ENCODE measurements around the gene TCEAL2.

Gene TCEAL2

GRCh38 chrX:102125436-102125835 is at the start of gene TCEAL2:
TCEAL2 (plus strand) TSS chrX:102125679; CDS start chrX:102126831, 1,152 bp downstream.
- TF ChIP-seq USF1 (IDR thresholded peaks at IDR 0.05) = peak; percentile 77

DNA sequence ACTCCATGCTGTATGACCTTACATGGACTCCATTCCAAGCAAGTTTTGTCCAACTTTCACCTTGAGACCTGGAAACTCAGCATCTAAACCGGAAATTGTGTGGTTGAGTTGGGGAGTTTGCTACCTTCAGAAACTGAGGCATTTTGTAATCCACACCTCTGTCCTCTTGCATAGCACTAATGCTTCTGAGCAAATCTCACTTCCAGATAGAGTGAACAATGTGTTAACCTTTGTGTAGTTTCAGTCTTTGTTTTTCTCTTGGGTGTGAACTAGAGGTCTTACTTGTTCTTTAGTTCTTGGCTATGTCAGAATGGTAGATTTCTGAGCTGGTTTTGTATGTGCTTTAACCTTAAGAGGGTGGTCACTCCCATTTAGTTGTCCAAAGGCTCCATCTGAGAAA is 48.1 kb upstream of the TCEAL2 start:
- TF ChIP-seq FOXM1 (IDR thresholded peaks at IDR 0.05; ENCODE audit: borderline replicate concordance, low read depth) = no peak
- TF ChIP-seq CEBPB (IDR thresholded peaks at IDR 0.05) = no peak
- no peak for TF ChIP-seq YY1 (IDR thresholded peaks at IDR 0.05; ENCODE audit: low read depth)
- TF ChIP-seq, protein P1, sequence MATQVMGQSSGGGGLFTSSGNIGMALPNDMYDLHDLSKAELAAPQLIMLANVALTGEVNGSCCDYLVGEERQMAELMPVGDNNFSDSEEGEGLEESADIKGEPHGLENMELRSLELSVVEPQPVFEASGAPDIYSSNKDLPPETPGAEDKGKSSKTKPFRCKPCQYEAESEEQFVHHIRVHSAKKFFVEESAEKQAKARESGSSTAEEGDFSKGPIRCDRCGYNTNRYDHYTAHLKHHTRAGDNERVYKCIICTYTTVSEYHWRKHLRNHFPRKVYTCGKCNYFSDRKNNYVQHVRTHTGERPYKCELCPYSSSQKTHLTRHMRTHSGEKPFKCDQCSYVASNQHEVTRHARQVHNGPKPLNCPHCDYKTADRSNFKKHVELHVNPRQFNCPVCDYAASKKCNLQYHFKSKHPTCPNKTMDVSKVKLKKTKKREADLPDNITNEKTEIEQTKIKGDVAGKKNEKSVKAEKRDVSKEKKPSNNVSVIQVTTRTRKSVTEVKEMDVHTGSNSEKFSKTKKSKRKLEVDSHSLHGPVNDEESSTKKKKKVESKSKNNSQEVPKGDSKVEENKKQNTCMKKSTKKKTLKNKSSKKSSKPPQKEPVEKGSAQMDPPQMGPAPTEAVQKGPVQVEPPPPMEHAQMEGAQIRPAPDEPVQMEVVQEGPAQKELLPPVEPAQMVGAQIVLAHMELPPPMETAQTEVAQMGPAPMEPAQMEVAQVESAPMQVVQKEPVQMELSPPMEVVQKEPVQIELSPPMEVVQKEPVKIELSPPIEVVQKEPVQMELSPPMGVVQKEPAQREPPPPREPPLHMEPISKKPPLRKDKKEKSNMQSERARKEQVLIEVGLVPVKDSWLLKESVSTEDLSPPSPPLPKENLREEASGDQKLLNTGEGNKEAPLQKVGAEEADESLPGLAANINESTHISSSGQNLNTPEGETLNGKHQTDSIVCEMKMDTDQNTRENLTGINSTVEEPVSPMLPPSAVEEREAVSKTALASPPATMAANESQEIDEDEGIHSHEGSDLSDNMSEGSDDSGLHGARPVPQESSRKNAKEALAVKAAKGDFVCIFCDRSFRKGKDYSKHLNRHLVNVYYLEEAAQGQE (IDR thresholded peaks at IDR 0.05; ENCODE audit: low read depth) = no peak
- TF ChIP-seq CREB1 (IDR thresholded peaks at IDR 0.05; ENCODE audit: low read depth) = no peak
- TF ChIP-seq, protein P2, sequence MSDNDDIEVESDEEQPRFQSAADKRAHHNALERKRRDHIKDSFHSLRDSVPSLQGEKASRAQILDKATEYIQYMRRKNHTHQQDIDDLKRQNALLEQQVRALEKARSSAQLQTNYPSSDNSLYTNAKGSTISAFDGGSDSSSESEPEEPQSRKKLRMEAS (IDR thresholded peaks at IDR 0.05) = no peak
- TF ChIP-seq EGR1 (IDR thresholded peaks at IDR 0.05) = no peak
- no peak for TF ChIP-seq TCF12 (IDR thresholded peaks at IDR 0.05; ENCODE audit: low read depth)
- TF ChIP-seq TEAD4 (IDR thresholded peaks at IDR 0.05) = no peak
- TF ChIP-seq USF1 (IDR thresholded peaks at IDR 0.05) = no peak
- TF ChIP-seq ZBTB7A (IDR thresholded peaks at IDR 0.05; ENCODE audit: low read depth) = no peak
- TF ChIP-seq TAF1 (IDR thresholded peaks at IDR 0.05; ENCODE audit: low read depth) = no peak

DNA sequence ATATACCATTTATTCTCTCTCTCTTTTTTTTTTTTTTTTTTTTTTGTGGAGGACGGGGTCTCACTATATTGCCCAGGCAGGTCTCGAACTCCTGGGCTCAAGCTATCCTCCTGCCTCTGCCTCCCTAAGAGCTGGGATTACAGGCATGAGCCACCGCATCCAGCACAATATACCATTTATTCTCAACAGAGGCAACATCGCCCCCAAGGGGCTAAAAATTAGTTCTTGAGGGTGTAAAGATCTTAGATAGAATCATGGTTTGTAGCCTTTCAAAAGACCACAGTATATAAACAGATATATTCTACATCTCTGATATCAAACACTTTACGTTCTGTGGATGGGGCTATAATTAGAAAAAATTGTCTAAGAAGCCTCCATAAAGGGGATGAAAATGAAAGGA is 39.8 kb upstream of the TCEAL2 start:
- TF ChIP-seq FOXM1 (IDR thresholded peaks at IDR 0.05; ENCODE audit: borderline replicate concordance, low read depth) (no peak), YY1 (IDR thresholded peaks at IDR 0.05; ENCODE audit: low read depth) (no peak), CREB1 (IDR thresholded peaks at IDR 0.05; ENCODE audit: low read depth) (no peak), TEAD4 (IDR thresholded peaks at IDR 0.05) (no peak), RAD21 (IDR thresholded peaks at IDR 0.05; ENCODE audit: low read depth) (peak; percentile 24; the same call in 1 of the 2 replicates)
- TF ChIP-seq, protein P2 (IDR thresholded peaks at IDR 0.05) = no peak
- TF ChIP-seq, protein P1 (IDR thresholded peaks at IDR 0.05; ENCODE audit: low read depth) = no peak

DNA sequence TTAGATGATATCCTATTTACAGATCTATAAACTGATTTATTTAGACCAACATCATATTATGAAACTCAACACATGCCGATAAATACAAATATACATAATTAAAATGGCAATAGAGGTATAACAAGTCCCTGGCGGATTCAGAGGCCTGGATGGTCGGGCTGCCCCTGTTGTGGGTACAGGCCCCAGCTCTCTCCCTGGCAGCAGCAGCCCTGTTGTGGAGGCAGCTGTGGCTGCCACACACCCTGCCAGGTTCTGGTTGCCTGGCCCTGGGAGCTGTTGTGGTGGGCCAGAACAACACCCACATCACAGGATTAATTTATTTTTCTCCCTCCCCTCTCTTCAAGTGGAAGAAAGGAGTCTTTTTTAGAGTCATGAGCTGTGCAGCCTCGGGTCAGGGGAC is 12.1 kb upstream of the TCEAL2 start:
- TF ChIP-seq, protein P1 (IDR thresholded peaks at IDR 0.05; ENCODE audit: low read depth) = no peak
- TF ChIP-seq CREB1 (IDR thresholded peaks at IDR 0.05; ENCODE audit: low read depth) (no peak), RAD21 (IDR thresholded peaks at IDR 0.05; ENCODE audit: low read depth) (no peak), EGR1 (IDR thresholded peaks at IDR 0.05) (no peak), TCF12 (IDR thresholded peaks at IDR 0.05; ENCODE audit: low read depth) (no peak), EP300 (IDR thresholded peaks at IDR 0.05; ENCODE audit: borderline replicate concordance) (no peak), USF1 (IDR thresholded peaks at IDR 0.05) (no peak), NFIC (IDR thresholded peaks at IDR 0.05) (no peak), TAF1 (IDR thresholded peaks at IDR 0.05; ENCODE audit: low read depth) (no peak)

GRCh38 chrX:102115748-102116147 is 9.7 kb upstream of the TCEAL2 start:
- no peak for TF ChIP-seq EGR1 (IDR thresholded peaks at IDR 0.05)
- TF ChIP-seq EP300 (IDR thresholded peaks at IDR 0.05; ENCODE audit: borderline replicate concordance) = no peak

All from Ishikawa (cell line).